Transverse colon (tissue), 4 donors: Measurements from ENCODE around the gene BRF1. TPM values are rescaled to one million over a fixed set of nuclear protein-coding genes. Genes with fewer than 3 reads are reported as not detected.

ENCODE experiments used
- DNase-seq: peaks from one replicate; pipeline ENCODE4 v3.0.0-alpha.2; 2019
- H3K27ac ChIP-seq, 4 donors: fragments of 200-600 bp; sonication (generic); 2 replicates each; pipeline ENCODE4 v1.5.1; 2016 to 2018; ENCODE audit warnings: inconsistent platforms in 4 of 4
- H3K27me3 ChIP-seq: fragments of 200-600 bp; sonication (generic); 2 replicates; pipeline ENCODE4 v1.5.1; 2017; ENCODE audit warnings: inconsistent platforms
- H3K36me3 ChIP-seq, 4 donors: fragments of 200-600 bp; sonication (generic); 2 replicates each; pipeline ENCODE4 v1.5.1; 2017 to 2019; ENCODE audit warnings: inconsistent platforms in 4 of 4
- H3K4me1 ChIP-seq, 4 donors: fragments of 200-600 bp; sonication (generic); 2 replicates each; pipeline ENCODE4 v1.5.1; 2017 to 2020; ENCODE audit warnings: inconsistent platforms in 4 of 4
- H3K4me3 ChIP-seq, 4 donors: fragments of 200-600 bp; sonication (generic); 1 replicate in 1 of 4; 2 replicates in 3 of 4; pipeline versions ENCODE4 v1.5.1 to v1.6.1; 2017 to 2019; ENCODE audit warnings: inconsistent platforms in 4 of 4
- H3K9me3 ChIP-seq, 2 donors: fragments of 200-600 bp; sonication (generic); 2 replicates each; pipeline ENCODE4 v1.5.1; 2017 to 2019; ENCODE audit warnings: inconsistent platforms in 2 of 2
- CTCF ChIP-seq, 5 experiments: fragments of 200-600 bp in 3 of 5; fragments of 450-650 bp in 2 of 5; sonication (generic) in 3 of 5; IDR thresholded peaks; 1 replicate in 2 of 5; 2 replicates in 3 of 5; pipeline ENCODE4 v1.5.1; 2016 to 2017; ENCODE audit warnings: antibody characterized with exemption in 5 of 5, inconsistent platforms in 3 of 5, mild to moderate bottlenecking in 2 of 5, moderate library complexity in 1 of 5
- EP300 ChIP-seq: sonication (generic); formaldehyde crosslinking; IDR thresholded peaks from one replicate; pipeline ENCODE4 v1.6.1; 2017; ENCODE audit warnings: antibody characterized with exemption, low read depth
- POLR2A ChIP-seq: fragments of 450-650 bp; IDR thresholded peaks from one replicate; pipeline ENCODE4 v1.6.1; 2016; ENCODE audit warnings: antibody characterized with exemption, mild to moderate bottlenecking, moderate library complexity
- POLR2AphosphoS5 ChIP-seq, 3 donors: sonication (generic); formaldehyde crosslinking; IDR thresholded peaks; one replicate each; pipeline ENCODE4 v1.6.1; 2016; ENCODE audit warnings: antibody characterized with exemption in 3 of 3
- WGBS, 2 donors: methylation state at CpG; one replicate each; pipeline ENCODE4 v1.1.5; 2018; ENCODE audit warnings: low coverage in 1 of 2; 5-methylcytosine and 5-hydroxymethylcytosine counted together
- in situ Hi-C, 4 donors: fragments of 200-750 bp; cut with MboI; loops; one replicate each; pipeline versions ENCODE4 v1.15.0 to v1.15.1; 2017; ENCODE audit warnings: low sequenced_read_pairs in 3 of 4, low pct_ligation_motif_present in 1 of 4, low pct_unique_long_range_greater_than_20kb in 1 of 4
- intact Hi-C: fragments of 100-400 bp; cut with DNase I; formaldehyde crosslinking; loops from one replicate; pipeline ENCODE4 v1.15.1; 2023; ENCODE audit warnings: low total_unique reads
- total RNA-seq, 4 donors: library from RNA; depleted of rRNA; stranded (reverse); fragments of >200 nt; gene quantifications; one replicate each; pipeline ENCODE4 v1.1.0, GENCODE V29; 2016

The BRF1 gene
- total RNA-seq, 4 donors from 2014 or later = 36.2 to 93.9 (median 62.6) TPM

- Histone ChIP-seq H3K9me3 (no peaks in the 10 kb centered on the region), H3K4me3 (no peak overlapping the region), H3K27ac (peak overlapping the region in 3 of 4 donors; percentile 77 to 84 (median 82)), H3K4me1 (peaks cover 0 to 23% (median 15%) of the 10 kb centered on the region in 4 donors), H3K36me3 (no peaks in the 10 kb centered on the region), H3K27me3 (no peaks in the 10 kb centered on the region)
- in situ Hi-C loops (no loop called here), intact Hi-C loops (no loop called here)
- 92% methylated on average over 19 of the region's 19 CpGs; no CpG with 5 or more reads in 1 of the 2 donors for WGBS, 2 donors
- no peak for DNase-seq
- TF ChIP-seq EP300 (no peak), CTCF (IDR thresholded peaks at IDR 0.05) (no peak), POLR2AphosphoS5 (IDR thresholded peaks at IDR 0.05) (no peak), POLR2A (no peak)
These were observed 44.4 kb downstream of the BRF1 start for GRCh38 chr14:105256292-105256960.

DNA sequence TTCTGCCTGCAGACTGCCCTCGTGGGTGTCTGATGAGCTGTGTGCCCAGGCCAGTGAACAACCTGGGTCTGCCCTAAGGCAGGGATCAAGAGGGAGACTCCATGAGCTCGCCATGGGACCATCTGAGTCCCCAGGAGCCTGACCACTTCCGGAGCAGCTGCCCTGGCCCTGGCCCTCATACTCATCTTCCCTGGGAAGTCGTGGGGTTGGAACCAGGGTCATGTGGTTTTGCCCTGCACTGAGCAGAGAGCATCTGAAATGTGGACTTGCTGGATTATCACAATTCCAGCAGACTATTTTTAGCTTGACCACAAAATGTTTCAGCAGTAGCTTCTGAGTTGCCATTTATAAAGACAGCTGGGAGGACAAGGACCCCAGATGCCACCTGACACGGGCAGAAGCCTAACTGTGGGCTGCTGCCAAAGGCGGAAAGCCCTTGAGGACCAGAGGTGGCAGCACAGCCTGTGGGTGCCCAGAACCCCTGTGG, 45.7 kb downstream of the BRF1 start:
- no peaks in the 10 kb centered on the region for H3K36me3 ChIP-seq
- peaks cover 0 to 23% (median 16%) of the 10 kb centered on the region in 4 donors for H3K4me1 ChIP-seq

DNA sequence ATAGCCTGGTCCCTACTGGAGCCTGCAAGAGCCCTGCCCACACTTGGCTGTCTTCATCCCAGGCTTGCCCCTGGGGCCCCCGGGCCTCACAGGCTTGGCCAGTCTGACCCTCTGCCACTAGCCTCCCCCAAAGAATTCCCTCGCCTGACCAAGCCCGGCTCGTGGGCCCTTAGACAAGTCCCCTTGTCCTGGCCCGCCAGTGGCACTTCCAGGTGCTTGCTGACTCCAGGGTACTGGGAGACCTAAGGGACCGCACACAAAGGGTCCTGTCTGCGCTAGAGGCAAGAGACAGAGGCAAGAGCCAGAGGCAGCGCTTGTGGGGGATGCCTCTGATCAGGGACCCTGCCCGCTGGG, 47.5 kb downstream of the BRF1 start:
- intact Hi-C loops (no loop called here), in situ Hi-C loops (no loop called here)
- Histone ChIP-seq H3K9me3 (no peaks in the 10 kb centered on the region), H3K4me1 (peaks cover 6 to 22% (median 19%) of the 10 kb centered on the region in 4 donors), H3K27ac (no peak overlapping the region), H3K36me3 (no peaks in the 10 kb centered on the region), H3K27me3 (no peaks in the 10 kb centered on the region), H3K4me3 (no peak overlapping the region)
- no peak for DNase-seq
- TF ChIP-seq CTCF (IDR thresholded peaks at IDR 0.05) (no peak), EP300 (no peak), POLR2AphosphoS5 (IDR thresholded peaks at IDR 0.05) (no peak), POLR2A (no peak)
- WGBS, 2 donors = 93% methylated on average over 8 of the region's 9 CpGs; no CpG with 5 or more reads in 1 of the 2 donors

More for the DNA sequence above, 45.7 kb downstream of the BRF1 start:
- intact Hi-C loops (no loop called here), in situ Hi-C loops (no loop called here)
- H3K4me3 ChIP-seq = no peak overlapping the region
- no peak overlapping the region for H3K27ac ChIP-seq
- no peak for DNase-seq
- H3K9me3 ChIP-seq = no peaks in the 10 kb centered on the region
- TF ChIP-seq CTCF (IDR thresholded peaks at IDR 0.05) = no peak
- TF ChIP-seq EP300 = no peak
- TF ChIP-seq POLR2AphosphoS5 (IDR thresholded peaks at IDR 0.05) = no peak
- TF ChIP-seq POLR2A = no peak
- H3K27me3 ChIP-seq = no peaks in the 10 kb centered on the region
- 63% methylated on average over 6 of the region's 6 CpGs; no CpG with 5 or more reads in 1 of the 2 donors for WGBS, 2 donors

DNA sequence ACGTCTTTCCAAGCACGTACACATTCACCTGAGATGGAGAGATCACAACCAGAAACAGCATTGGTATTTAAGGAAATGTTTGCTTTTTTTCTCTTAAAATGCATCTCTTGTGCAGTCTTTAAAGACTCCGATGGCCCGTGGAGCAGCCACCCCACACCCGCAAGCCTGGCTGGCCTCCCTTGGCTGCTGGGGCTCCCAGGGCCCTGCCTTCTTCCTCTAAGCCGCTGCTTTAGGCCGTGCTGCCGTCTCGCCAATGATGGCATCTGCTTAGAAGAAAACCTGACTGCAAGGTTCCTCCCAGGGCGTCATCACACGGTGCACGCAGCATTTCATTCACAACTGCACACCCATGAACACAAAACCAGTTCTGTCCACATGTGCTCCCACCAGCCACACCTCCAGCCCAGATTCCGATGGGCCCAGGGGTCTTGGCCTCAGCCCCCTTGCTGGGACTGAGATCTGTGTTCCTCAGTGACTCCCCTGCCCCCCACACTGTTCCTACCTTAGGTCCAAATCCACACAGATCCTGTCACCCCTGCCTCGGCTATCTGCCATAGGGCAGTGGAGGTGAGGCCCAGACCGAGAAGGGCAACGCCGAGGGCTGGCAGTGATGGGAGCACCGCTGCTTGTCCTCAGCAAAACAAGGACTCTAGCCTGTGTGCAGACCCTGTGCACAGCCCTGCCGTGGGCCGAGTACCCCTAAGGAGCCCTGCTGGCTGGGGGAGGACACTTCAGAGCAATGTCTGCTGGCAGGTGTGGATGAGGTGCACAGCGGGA, 48.1 kb downstream of the BRF1 start:
- WGBS, 2 donors = 80 to 93% methylated on average over 1 to 21 of the region's 21 CpGs
- Histone ChIP-seq H3K4me3 (no peak overlapping the region), H3K36me3 (no peaks in the 10 kb centered on the region), H3K27ac (no peak overlapping the region), H3K9me3 (no peaks in the 10 kb centered on the region), H3K4me1 (peaks cover 9 to 23% (median 21%) of the 10 kb centered on the region in 4 donors), H3K27me3 (no peaks in the 10 kb centered on the region)
- in situ Hi-C loops = no loop called here
- DNase-seq = no peak
- TF ChIP-seq CTCF (IDR thresholded peaks at IDR 0.05) (no peak), EP300 (no peak), POLR2AphosphoS5 (IDR thresholded peaks at IDR 0.05) (no peak), POLR2A (no peak)
- intact Hi-C loops = no loop called here
